Activated CD8-positive, alpha-beta memory T cell treated with anti-CD3 and anti-CD28 coated beads for 24 hours (primary cell): ENCODE data around the gene CRYL1.

Experiments
- DNase-seq: peaks from one replicate; pipeline ENCODE4 v3.0.0-alpha.2; 2020

Gene CRYL1

GRCh38 chr13:20525601-20526544 is at the start of gene CRYL1:
TSS of gene CRYL1 (minus strand) at chr13:20525857. CDS start at chr13:20525794, 63 bp downstream.
- DNase-seq: peak; percentile 90

GRCh38 chr13:20573636-20574035 is 48.0 kb upstream of the CRYL1 start:
- DNase-seq: no peak

- DNase-seq: no peak
These were observed 47.5 kb upstream of the CRYL1 start for GRCh38 chr13:20573186-20573585.

GRCh38 chr13:20571676-20572075 is 46.0 kb upstream of the CRYL1 start:
- DNase-seq: no peak

- DNase-seq: no peak
These were observed 44.9 kb upstream of the CRYL1 start for GRCh38 chr13:20570517-20570916.

- DNase-seq: no peak
These were observed 42.3 kb upstream of the CRYL1 start for GRCh38 chr13:20567881-20568528.

GRCh38 chr13:20566898-20567874 is 41.5 kb upstream of the CRYL1 start, which contains the start of gene IFT88:
TSS of gene IFT88 (plus strand) at chr13:20567157. CDS start at chr13:20574386, 7,229 bp downstream.
- peak; percentile 92 for DNase-seq

- DNase-seq: no peak
These were observed 40.8 kb upstream of the CRYL1 start for GRCh38 chr13:20566468-20566897.

- DNase-seq: no peak
These were observed 39.6 kb upstream of the CRYL1 start for GRCh38 chr13:20565115-20565736.

- DNase-seq: no peak
These were observed 36.1 kb upstream of the CRYL1 start for GRCh38 chr13:20561741-20562140.

GRCh38 chr13:20559659-20560356 is 34.2 kb upstream of the CRYL1 start:
- no peak for DNase-seq

- no peak for DNase-seq
These were observed 33.3 kb upstream of the CRYL1 start for GRCh38 chr13:20558982-20559381.

- DNase-seq: no peak
These were observed 27.7 kb upstream of the CRYL1 start for GRCh38 chr13:20553311-20553710.

- DNase-seq: no peak
These were observed 25.1 kb upstream of the CRYL1 start for GRCh38 chr13:20550799-20551198.

GRCh38 chr13:20547479-20547908 is 21.8 kb upstream of the CRYL1 start:
- DNase-seq: no peak

GRCh38 chr13:20546556-20546955 is 20.9 kb upstream of the CRYL1 start:
- no peak for DNase-seq

GRCh38 chr13:20544201-20544923 is 18.7 kb upstream of the CRYL1 start:
- no peak for DNase-seq

- no peak for DNase-seq
These were observed 11.3 kb upstream of the CRYL1 start for GRCh38 chr13:20536992-20537391.

GRCh38 chr13:20534038-20534608 is 8.5 kb upstream of the CRYL1 start:
- DNase-seq: no peak

- no peak for DNase-seq
These were observed 2.8 kb upstream of the CRYL1 start for GRCh38 chr13:20528452-20528851.
